Endothelial cell of umbilical vein (primary cell): ENCODE data around the gene GRK6. TPM values are rescaled to one million over a fixed set of nuclear protein-coding genes. Genes with fewer than 3 reads are reported as not detected.
A peak's percentile ranks its signal among the peaks of the same experiment; 100 is the strongest.

Experiments
- BruUV-seq: library from RNA; stranded (reverse); fragments of 400-500 nt; replicated peaks from 2 replicates; lab custom pipeline; 2021; lab: Mats Ljungman, UMichigan
- CTCF ChIA-PET: fragments of 300-600, 350-600 bp; sonication (Branson Sonifier 250); formaldehyde crosslinking; loops from one replicate; lab custom pipeline; 2021; ENCODE audit warnings: antibody characterized with exemption, inconsistent platforms; lab: Charles Lee
- POLR2A ChIA-PET: fragments of 300-600, 350-600 bp; sonication (Branson Sonifier 250); formaldehyde crosslinking; loops from one replicate; lab custom pipeline; 2021; ENCODE audit warnings: antibody characterized with exemption, inconsistent platforms; lab: Charles Lee
- DNase-seq: peaks from one replicate; pipeline ENCODE4 v3.0.0-alpha.2; 2011; ENCODE audit warnings: low read depth, low spot score
- FAIRE-seq: peaks from 2 replicates; lab custom pipeline; 2011; peaks lifted over from hg19 to GRCh38; lab: Jason Lieb, UNC
- H2AFZ ChIP-seq: 2 replicates; pipeline ENCODE4 v1.6.0; 2012; ENCODE audit warnings: low read depth, low read length, control low read depth, inconsistent platforms
- H3K27ac ChIP-seq: 2 replicates; pipeline ENCODE4 v1.5.1; 2011; ENCODE audit warnings: low read depth, mild to moderate bottlenecking, control low read depth, low read length, moderate library complexity; ENCODE audit not compliant: insufficient read depth
- H3K27me3 ChIP-seq, 2 experiments: 2 replicates each; pipeline versions ENCODE4 v1.6.0 to v1.6.1; 2011; ENCODE audit warnings: low read length in 2 of 2, mixed read lengths in 1 of 2; ENCODE audit not compliant: control insufficient read depth in 2 of 2, insufficient read depth in 2 of 2
- H3K36me3 ChIP-seq, 2 experiments: 2 replicates in 1 of 2; 3 replicates in 1 of 2; pipeline ENCODE4 v1.5.1; 2011; ENCODE audit warnings: low read length in 2 of 2, mild to moderate bottlenecking in 1 of 2, moderate library complexity in 1 of 2; ENCODE audit not compliant: control insufficient read depth in 2 of 2, insufficient read depth in 2 of 2; ENCODE audit errors: extremely low read depth in 1 of 2
- H3K4me1 ChIP-seq: 3 replicates; pipeline ENCODE4 v1.5.1; 2011; ENCODE audit warnings: mild to moderate bottlenecking, low read length; ENCODE audit not compliant: control insufficient read depth, insufficient read depth; ENCODE audit errors: extremely low read depth
- H3K4me2 ChIP-seq: 2 replicates; pipeline ENCODE4 v1.6.1; 2011; ENCODE audit warnings: low read length, control low read depth, mixed read lengths; ENCODE audit not compliant: insufficient read depth
- H3K4me3 ChIP-seq, 3 experiments: fragments of 200-600 bp in 1 of 3; sonication (generic), shearing (Covaris generic) in 1 of 3; replicated peaks in 1 of 3; 2 replicates each; pipeline ENCODE4 v1.5.1; 2011 to 2016; ENCODE audit warnings: control low read depth in 3 of 3, low read length in 3 of 3, mild to moderate bottlenecking in 2 of 3, inconsistent platforms in 1 of 3, low read depth in 1 of 3, moderate library complexity in 1 of 3; ENCODE audit not compliant: insufficient read depth in 1 of 3
- H3K79me2 ChIP-seq: 2 replicates; pipeline ENCODE4 v1.6.0; 2012; ENCODE audit warnings: low read length, inconsistent platforms; ENCODE audit not compliant: control insufficient read depth, insufficient read depth
- H3K9ac ChIP-seq: replicated peaks from 2 replicates; pipeline ENCODE3; 2011; ENCODE audit warnings: low read length, control low read depth; ENCODE audit not compliant: insufficient read depth; ENCODE audit errors: extremely low read depth
- H3K9me1 ChIP-seq: replicated peaks from 3 replicates; pipeline ENCODE4 v1.6.0; 2011; ENCODE audit warnings: mild to moderate bottlenecking, low read length; ENCODE audit not compliant: control insufficient read depth, insufficient read depth; ENCODE audit errors: extremely low read depth
- H3K9me3 ChIP-seq: replicated peaks from 2 replicates; pipeline ENCODE4 v1.5.1; 2012; ENCODE audit warnings: low read length, inconsistent platforms; ENCODE audit not compliant: control insufficient read depth, insufficient read depth
- H4K20me1 ChIP-seq: replicated peaks from 2 replicates; pipeline ENCODE3; 2011; ENCODE audit warnings: mild to moderate bottlenecking, low read length; ENCODE audit not compliant: control insufficient read depth, insufficient read depth; ENCODE audit errors: extremely low read depth
- EZH2 ChIP-seq: IDR thresholded peaks from 2 replicates; pipeline ENCODE4 v1.6.1; 2012; ENCODE audit warnings: borderline replicate concordance, low read depth, mild to moderate bottlenecking, moderate library complexity, low read length, inconsistent platforms; ENCODE audit not compliant: severe bottlenecking
- FOS ChIP-seq: IDR thresholded peaks from 2 replicates; pipeline ENCODE4 v1.6.1; 2011; ENCODE audit warnings: mild to moderate bottlenecking, low read length, moderate library complexity, borderline replicate concordance; ENCODE audit not compliant: insufficient read depth
- GATA2 ChIP-seq: IDR thresholded peaks from 2 replicates; pipeline ENCODE4 v1.7.0; 2011; ENCODE audit warnings: low read depth, mild to moderate bottlenecking, moderate library complexity, mixed read lengths, low read length; ENCODE audit not compliant: insufficient read length, insufficient read depth
- JUN ChIP-seq: IDR thresholded peaks from 2 replicates; pipeline ENCODE4 v1.6.1; 2011; ENCODE audit warnings: borderline replicate concordance, low read depth; ENCODE audit not compliant: insufficient read length, insufficient read depth
- MYC ChIP-seq: IDR thresholded peaks from one replicate; pipeline ENCODE4 v1.6.1; 2011; ENCODE audit warnings: mild to moderate bottlenecking, low read depth, low read length
- POLR2A ChIP-seq: IDR thresholded peaks from 2 replicates; pipeline ENCODE4 v1.6.1; 2012; ENCODE audit warnings: low read depth, mild to moderate bottlenecking, control low read depth, low read length
- POLR2AphosphoS5 ChIP-seq: IDR thresholded peaks from 2 replicates; pipeline ENCODE4 v1.6.1; 2012; ENCODE audit warnings: low read depth, mild to moderate bottlenecking, control low read depth, low read length, moderate library complexity; ENCODE audit not compliant: insufficient read depth
- dilution Hi-C: fragments of 300-500 bp; cut with MboI; formaldehyde crosslinking; loops from one replicate; pipeline ENCODE4 v1.15.0; 2019; ENCODE audit warnings: low sequenced_read_pairs; ENCODE audit not compliant: extremely low pct_ligation_motif_present
- intact Hi-C: fragments of 100-400 bp; cut with micrococcal nuclease; formaldehyde crosslinking; loops from one replicate; pipeline ENCODE4 v1.10.0; 2022
- polyA plus RNA-seq, 4 experiments: library from polyadenylated mRNA; depleted of rRNA in 3 of 4; stranded (reverse) in 3 of 4; unstranded in 1 of 4; fragments of >200 nt; gene quantifications; 2 replicates each; pipeline versions ENCODE4 v1.2.1 to v1.2.3, GENCODE V29; 2011 to 2012; ENCODE audit warnings: missing spikeins in 1 of 4
- total RNA-seq: library from RNA; stranded (reverse); gene quantifications from 2 replicates; pipeline ENCODE4 v1.2.3, GENCODE V29; 2021
- TF ChIP-seq, protein P1 (sequence below): IDR thresholded peaks from 2 replicates; pipeline ENCODE4 v1.6.1; 2011; ENCODE audit not compliant: insufficient read depth, insufficient read length
- TF ChIP-seq, protein P2 (sequence below), 2 donors: IDR thresholded peaks; 1 replicate in 1 of 2; 2 replicates in 1 of 2; pipeline ENCODE4 v1.5.1; 2011; ENCODE audit warnings: low read length in 2 of 2, mild to moderate bottlenecking in 2 of 2, moderate library complexity in 2 of 2, control low read depth in 1 of 2, inconsistent platforms in 1 of 2, low read depth in 1 of 2; ENCODE audit not compliant: insufficient read depth in 1 of 2; ENCODE audit errors: extremely low read depth in 1 of 2

The GRK6 gene
- total and polyA plus RNA-seq, 2 donors (not counting 3 experiments of a cell fraction or from before 2014, with no cell fraction given), result 28.9 to 36.4 TPM

DNA sequence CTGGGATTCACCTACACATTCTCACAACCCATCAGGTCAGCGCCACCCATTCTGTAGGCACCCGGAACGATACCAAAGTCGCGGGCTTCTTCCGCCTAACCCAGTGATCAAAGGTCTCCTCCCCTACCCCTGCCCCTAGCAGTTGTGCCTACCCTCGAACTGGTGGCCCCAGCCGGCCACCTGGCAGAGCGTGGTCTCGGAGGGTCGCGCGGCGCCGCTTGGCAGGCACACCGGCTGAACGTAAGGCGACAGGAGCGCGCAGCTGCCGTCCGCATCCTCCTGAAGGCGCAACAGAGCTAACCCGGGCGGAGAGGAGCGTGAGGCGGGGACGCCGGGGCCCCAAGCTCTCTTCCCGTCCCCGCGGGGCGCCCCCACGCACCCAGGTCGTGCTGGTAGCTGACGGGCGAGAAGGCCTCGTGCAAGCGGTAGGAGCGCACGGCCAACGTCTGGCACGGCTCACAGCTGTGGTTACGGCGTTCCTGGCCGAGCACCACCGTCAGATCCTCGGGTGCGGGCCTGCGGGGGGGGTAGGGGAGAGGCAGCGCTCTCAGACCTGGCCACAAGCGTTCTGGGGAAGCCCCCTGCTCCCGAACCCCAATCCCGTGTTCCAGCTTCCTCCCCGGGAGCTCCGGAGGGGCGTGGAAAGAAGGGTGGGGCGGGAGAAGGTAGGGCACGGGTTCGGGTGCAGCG, 23.2 kb upstream of the GRK6 start:
- H3K4me2 ChIP-seq, result peak overlapping the region; percentile 67
- no peaks in the 10 kb centered on the region for H3K9me3 ChIP-seq
- H3K4me3 ChIP-seq, result peak overlapping the region in 1 of 3 experiments; percentile 42
- no TSS peak for BruUV-seq
- POLR2A ChIA-PET, result interaction anchor here (1.4 to 1.8 kb wide), 3 partner anchors 23 to 94 kb away, joined by 7 read pairs; partner anchors contain the start of genes GRK6 and PDLIM7
- peaks cover 23% of the 10 kb centered on the region for H3K4me1 ChIP-seq
- no peaks in the 10 kb centered on the region for H3K79me2 ChIP-seq
- CTCF ChIA-PET, result interaction anchor here (0.8 to 7.1 kb wide), 30 partner anchors 8 to 289 kb away, joined by 3 to 288 read pairs (median 9); partner anchors contain the start of genes GRK6, LMAN2, PDLIM7 and PRR7
- no peaks in the 10 kb centered on the region for H4K20me1 ChIP-seq
- dilution Hi-C loops (no loop called here), intact Hi-C loops (loop anchor here (1.0 kb wide), 1 partner anchor 98 kb away; no protein-coding TSS in a partner anchor)
- no peak overlapping the region for H3K9ac ChIP-seq
- no peak for FAIRE-seq
- TF ChIP-seq EZH2 (peak; percentile 86), JUN (no peak)
- H3K36me3 ChIP-seq, result no peaks in the 10 kb centered on the region
- H3K27me3 ChIP-seq, result peaks cover 33 to 39% of the 10 kb centered on the region in 2 experiments
- no peaks in the 10 kb centered on the region for H3K9me1 ChIP-seq
- no peak overlapping the region for H3K27ac ChIP-seq
- H2AFZ ChIP-seq, result peak overlapping the region; percentile 97
- DNase-seq, result no peak

DNA sequence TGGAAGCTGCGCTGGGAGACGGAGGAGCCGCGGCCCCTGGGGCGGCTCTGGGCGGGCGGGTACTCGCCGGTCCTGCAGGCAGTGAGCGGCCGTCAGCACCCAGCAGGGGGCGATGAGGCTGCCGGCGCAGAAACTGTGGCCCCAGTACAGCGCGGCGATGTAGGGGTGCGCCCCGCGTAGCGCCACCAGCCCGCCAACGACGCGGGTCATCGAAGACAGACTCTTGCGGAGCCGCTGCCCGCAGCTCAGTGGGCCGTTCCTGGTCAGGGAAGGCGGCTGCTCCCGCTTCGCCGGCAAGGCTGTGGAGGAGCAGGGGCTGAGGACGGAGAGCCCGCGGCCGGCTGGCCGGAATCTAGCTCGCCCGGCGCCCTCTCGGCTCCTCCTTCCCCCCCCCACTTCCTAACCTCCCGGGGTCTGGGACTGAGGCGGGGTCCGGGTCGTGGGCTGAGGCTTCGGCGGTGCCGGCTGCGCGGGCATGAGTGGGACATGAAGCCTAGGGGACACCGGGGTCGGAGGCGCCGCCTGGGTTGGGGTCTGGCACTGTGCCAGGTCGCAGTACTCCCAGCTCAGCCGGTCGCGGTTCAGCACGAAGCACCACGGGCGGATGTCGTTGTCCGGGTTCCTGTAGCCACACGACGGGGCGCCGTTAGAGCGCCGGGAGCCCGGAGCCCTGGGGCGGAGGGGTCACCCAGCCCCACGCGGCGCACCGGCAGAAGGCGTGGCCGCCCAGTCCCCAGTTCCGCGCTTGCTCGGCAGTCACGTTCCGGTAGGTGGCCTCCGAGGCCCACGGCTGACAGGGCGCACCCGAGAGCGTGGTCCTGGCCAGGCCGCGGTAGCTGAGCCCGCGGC, 22.5 kb upstream of the GRK6 start:
- BruUV-seq, result no TSS peak
- Histone ChIP-seq H3K9me1 (no peaks in the 10 kb centered on the region), H3K27ac (no peak overlapping the region), H3K9me3 (no peaks in the 10 kb centered on the region), H3K27me3 (peaks cover 34 to 39% of the 10 kb centered on the region in 2 experiments), H3K4me3 (peak overlapping the region; percentile 27 to 42 (median 34)), H4K20me1 (no peaks in the 10 kb centered on the region), H3K4me2 (peak overlapping the region; percentile 67), H2AFZ (peak overlapping the region; percentile 97), H3K4me1 (peaks cover 23% of the 10 kb centered on the region), H3K79me2 (no peaks in the 10 kb centered on the region), H3K36me3 (no peaks in the 10 kb centered on the region), H3K9ac (no peak overlapping the region)
- peak; percentile 73 for DNase-seq
- dilution Hi-C loops (no loop called here), intact Hi-C loops (loop anchor here (1.0 to 2.0 kb wide), 4 partner anchors 22 to 97 kb away; partner anchors contain the start of gene GRK6)
- POLR2A ChIA-PET, result interaction anchor here (0.5 to 1.8 kb wide), 5 partner anchors 22 to 93 kb away, joined by 4 to 7 read pairs (median 7); partner anchors contain the start of genes GRK6 and PDLIM7
- CTCF ChIA-PET, result interaction anchor here (0.6 to 7.1 kb wide), 40 partner anchors 9 to 294 kb away, joined by 3 to 288 read pairs (median 7); partner anchors contain the start of genes DDX41, GRK6, LMAN2 and PDLIM7
- peak; percentile 56 for FAIRE-seq
- TF ChIP-seq, protein P1, sequence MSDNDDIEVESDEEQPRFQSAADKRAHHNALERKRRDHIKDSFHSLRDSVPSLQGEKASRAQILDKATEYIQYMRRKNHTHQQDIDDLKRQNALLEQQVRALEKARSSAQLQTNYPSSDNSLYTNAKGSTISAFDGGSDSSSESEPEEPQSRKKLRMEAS, result peak; percentile 43
- TF ChIP-seq GATA2, result no peak
- TF ChIP-seq, protein P2, sequence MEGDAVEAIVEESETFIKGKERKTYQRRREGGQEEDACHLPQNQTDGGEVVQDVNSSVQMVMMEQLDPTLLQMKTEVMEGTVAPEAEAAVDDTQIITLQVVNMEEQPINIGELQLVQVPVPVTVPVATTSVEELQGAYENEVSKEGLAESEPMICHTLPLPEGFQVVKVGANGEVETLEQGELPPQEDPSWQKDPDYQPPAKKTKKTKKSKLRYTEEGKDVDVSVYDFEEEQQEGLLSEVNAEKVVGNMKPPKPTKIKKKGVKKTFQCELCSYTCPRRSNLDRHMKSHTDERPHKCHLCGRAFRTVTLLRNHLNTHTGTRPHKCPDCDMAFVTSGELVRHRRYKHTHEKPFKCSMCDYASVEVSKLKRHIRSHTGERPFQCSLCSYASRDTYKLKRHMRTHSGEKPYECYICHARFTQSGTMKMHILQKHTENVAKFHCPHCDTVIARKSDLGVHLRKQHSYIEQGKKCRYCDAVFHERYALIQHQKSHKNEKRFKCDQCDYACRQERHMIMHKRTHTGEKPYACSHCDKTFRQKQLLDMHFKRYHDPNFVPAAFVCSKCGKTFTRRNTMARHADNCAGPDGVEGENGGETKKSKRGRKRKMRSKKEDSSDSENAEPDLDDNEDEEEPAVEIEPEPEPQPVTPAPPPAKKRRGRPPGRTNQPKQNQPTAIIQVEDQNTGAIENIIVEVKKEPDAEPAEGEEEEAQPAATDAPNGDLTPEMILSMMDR (IDR thresholded peaks at IDR 0.05; ENCODE audit: extremely low read depth in 1 of 2, insufficient read depth in 1 of 2, low read depth in 1 of 2, low read length in 2 of 2), result peak; percentile 81 to 87
- peak; percentile 41 for TF ChIP-seq POLR2A
- TF ChIP-seq MYC, result peak; percentile 12
- TF ChIP-seq FOS, result no peak
- no peak for TF ChIP-seq JUN
- peak; percentile 74 for TF ChIP-seq POLR2AphosphoS5
- TF ChIP-seq EZH2, result no peak
